ENCODE data around the gene SLC3A2.

SLC3A2 gene

GRCh38 chr11:62896049-62896448 lies 15.4 kb downstream of the SLC3A2 start:
- no peak for TF ChIP-seq CTCF (IDR thresholded peaks at IDR 0.05; ENCODE audit: insufficient read depth, low read depth, low read length, missing control alignments)
- DNase-seq (ENCODE audit: low read depth) = no peak
- H3K4me3 ChIP-seq (ENCODE audit: low read length) = no peak overlapping the region

- TF ChIP-seq CTCF (IDR thresholded peaks at IDR 0.05; ENCODE audit: insufficient read depth, low read depth, low read length, missing control alignments) = no peak
- no peak overlapping the region for H3K4me3 ChIP-seq (ENCODE audit: low read length)
- no peak for DNase-seq (ENCODE audit: low read depth)
Measured at GRCh38 chr11:62897311-62897710, 16.6 kb downstream of the SLC3A2 start.

GRCh38 chr11:62898027-62898426 lies 17.3 kb downstream of the SLC3A2 start:
- no peak for TF ChIP-seq CTCF (IDR thresholded peaks at IDR 0.05; ENCODE audit: insufficient read depth, low read depth, low read length, missing control alignments)
- no peak overlapping the region for H3K4me3 ChIP-seq (ENCODE audit: low read length)
- DNase-seq (ENCODE audit: low read depth) = no peak

- H3K4me3 ChIP-seq (ENCODE audit: low read length) = no peak overlapping the region
- TF ChIP-seq CTCF (IDR thresholded peaks at IDR 0.05; ENCODE audit: insufficient read depth, low read depth, low read length, missing control alignments) = no peak
- DNase-seq (ENCODE audit: low read depth) = no peak
Measured at GRCh38 chr11:62902932-62903331, 22.2 kb downstream of the SLC3A2 start.

GRCh38 chr11:62905296-62905695 lies 24.6 kb downstream of the SLC3A2 start:
- TF ChIP-seq CTCF (IDR thresholded peaks at IDR 0.05; ENCODE audit: insufficient read depth, low read depth, low read length, missing control alignments) = no peak
- no peak for DNase-seq (ENCODE audit: low read depth)
- no peak overlapping the region for H3K4me3 ChIP-seq (ENCODE audit: low read length)

GRCh38 chr11:62905927-62906531 lies 25.3 kb downstream of the SLC3A2 start:
- TF ChIP-seq CTCF (IDR thresholded peaks at IDR 0.05; ENCODE audit: insufficient read depth, low read depth, low read length, missing control alignments) = peak; percentile 100
- H3K4me3 ChIP-seq (ENCODE audit: low read length) = no peak overlapping the region

GRCh38 chr11:62908468-62909072 lies 27.9 kb downstream of the SLC3A2 start:
- no peak for DNase-seq (ENCODE audit: low read depth)
- TF ChIP-seq CTCF (IDR thresholded peaks at IDR 0.05; ENCODE audit: insufficient read depth, low read depth, low read length, missing control alignments) = no peak
- H3K4me3 ChIP-seq (ENCODE audit: low read length) = no peak overlapping the region

More at GRCh38 chr11:62905927-62906531, 25.3 kb downstream of the SLC3A2 start:
- DNase-seq (ENCODE audit: low read depth) = peak; percentile 81
